ENCODE measurements around the gene CDC42BPA. TPM values are rescaled to one million over a fixed set of nuclear protein-coding genes. Genes with fewer than 3 reads are reported as not detected.

The CDC42BPA gene
- total RNA-seq, 1 experiment from 2014 or later, result 102 TPM

DNA sequence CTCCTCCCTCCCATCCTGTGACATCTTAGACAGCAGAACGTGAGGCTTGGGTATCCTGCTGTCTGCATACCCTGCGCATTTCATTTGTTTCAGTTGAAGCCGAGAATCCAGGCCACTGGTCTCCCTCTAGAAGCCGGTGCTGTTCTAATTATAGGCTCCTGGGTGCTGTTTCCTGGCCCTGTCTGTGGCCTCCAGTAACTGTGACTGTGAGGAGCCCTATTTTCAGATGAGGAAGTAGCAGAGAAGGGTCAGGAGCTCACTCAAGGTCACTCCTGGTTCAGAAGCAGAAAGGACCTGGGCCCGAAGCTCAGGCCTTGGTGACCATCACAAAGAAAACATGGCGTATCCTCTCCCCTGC lies 354.2 kb downstream of the CDC42BPA start:
- TF ChIP-seq, protein P1, sequence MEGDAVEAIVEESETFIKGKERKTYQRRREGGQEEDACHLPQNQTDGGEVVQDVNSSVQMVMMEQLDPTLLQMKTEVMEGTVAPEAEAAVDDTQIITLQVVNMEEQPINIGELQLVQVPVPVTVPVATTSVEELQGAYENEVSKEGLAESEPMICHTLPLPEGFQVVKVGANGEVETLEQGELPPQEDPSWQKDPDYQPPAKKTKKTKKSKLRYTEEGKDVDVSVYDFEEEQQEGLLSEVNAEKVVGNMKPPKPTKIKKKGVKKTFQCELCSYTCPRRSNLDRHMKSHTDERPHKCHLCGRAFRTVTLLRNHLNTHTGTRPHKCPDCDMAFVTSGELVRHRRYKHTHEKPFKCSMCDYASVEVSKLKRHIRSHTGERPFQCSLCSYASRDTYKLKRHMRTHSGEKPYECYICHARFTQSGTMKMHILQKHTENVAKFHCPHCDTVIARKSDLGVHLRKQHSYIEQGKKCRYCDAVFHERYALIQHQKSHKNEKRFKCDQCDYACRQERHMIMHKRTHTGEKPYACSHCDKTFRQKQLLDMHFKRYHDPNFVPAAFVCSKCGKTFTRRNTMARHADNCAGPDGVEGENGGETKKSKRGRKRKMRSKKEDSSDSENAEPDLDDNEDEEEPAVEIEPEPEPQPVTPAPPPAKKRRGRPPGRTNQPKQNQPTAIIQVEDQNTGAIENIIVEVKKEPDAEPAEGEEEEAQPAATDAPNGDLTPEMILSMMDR (IDR thresholded peaks at IDR 0.05; ENCODE audit: unreplicated experiment), result no peak
- no TSS peak for BruUV-seq (replicated peaks)
- ChIA-PET POLR2A (interaction anchor here (0.6 to 1.7 kb wide), 2 partner anchors 24 to 506 kb away, joined by 3 to 4 read pairs; partner anchors contain the start of gene COQ8A), CTCF (interaction anchor here (1.0 kb wide), 1 partner anchor 18 kb away, joined by 3 read pairs; no protein-coding TSS in a partner anchor)
- DNase-seq (ENCODE audit: unreplicated experiment), result no peak
- Mint-ChIP-seq H3K36me3 (ENCODE audit: insufficient read depth, unreplicated experiment) (peaks cover 42% of the 10 kb centered on the region), H3K4me3 (ENCODE audit: unreplicated experiment) (no peak overlapping the region), H3K9me3 (ENCODE audit: unreplicated experiment) (no peaks in the 10 kb centered on the region), H3K27ac (ENCODE audit: low read depth, unreplicated experiment) (no peak overlapping the region), H3K4me1 (ENCODE audit: insufficient read depth, unreplicated experiment) (peaks cover 10% of the 10 kb centered on the region), H3K27me3 (ENCODE audit: insufficient read depth, unreplicated experiment) (no peaks in the 10 kb centered on the region)
- intact Hi-C loops (cut with micrococcal nuclease), result no loop called here

DNA sequence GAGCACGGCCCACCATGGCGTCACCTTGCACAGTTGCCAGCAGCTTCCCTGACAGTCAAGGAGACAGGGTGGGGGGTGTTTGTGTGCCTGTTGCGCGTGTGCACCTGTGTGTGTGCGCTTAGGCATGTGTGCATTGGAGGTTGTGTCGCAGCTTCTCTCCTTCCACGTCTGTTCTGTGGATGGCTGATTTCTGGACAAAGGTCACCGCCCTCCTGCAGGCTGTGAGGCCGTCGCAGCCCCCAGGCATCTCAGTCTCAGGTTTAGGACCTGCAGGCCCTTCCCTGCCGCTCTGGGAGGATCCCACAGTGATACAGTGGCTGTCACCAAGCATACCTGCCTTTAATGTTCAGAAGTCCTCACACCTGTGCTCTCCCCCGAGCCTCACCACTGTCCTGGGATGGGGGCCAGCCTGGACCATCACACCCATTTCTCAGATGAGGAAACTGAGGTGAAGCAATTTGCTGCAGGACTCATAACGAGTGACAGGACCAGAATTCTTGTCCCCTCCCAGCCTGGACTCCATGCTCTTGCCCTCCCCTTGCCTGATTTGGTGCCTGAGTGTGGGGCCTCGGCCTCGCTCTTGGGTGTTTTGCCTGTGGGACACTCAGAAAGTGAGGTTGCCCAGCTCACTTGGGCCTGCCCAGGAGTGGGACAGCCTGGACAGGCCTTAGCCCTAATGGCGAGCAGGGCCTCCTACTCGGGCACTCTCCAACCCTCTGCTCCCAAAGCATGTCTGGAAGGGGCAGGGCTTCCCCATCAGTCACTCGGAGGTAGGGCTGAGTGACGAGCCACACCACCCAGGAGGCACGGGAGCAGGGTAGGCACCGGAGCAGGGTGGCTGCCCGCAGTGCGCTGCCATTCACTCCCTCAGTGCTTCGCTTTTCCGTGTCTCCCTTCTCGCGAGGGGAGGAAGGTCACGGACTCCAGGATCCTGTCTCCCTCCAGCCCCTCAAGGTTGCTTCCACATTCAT lies 355.6 kb downstream of the CDC42BPA start:
- peaks cover 7% of the 10 kb centered on the region for H3K4me1 Mint-ChIP-seq (ENCODE audit: insufficient read depth, unreplicated experiment)
- no peaks in the 10 kb centered on the region for H3K27me3 Mint-ChIP-seq (ENCODE audit: insufficient read depth, unreplicated experiment)
- peaks cover 33% of the 10 kb centered on the region for H3K36me3 Mint-ChIP-seq (ENCODE audit: insufficient read depth, unreplicated experiment)
- ChIA-PET POLR2A (no interaction called here), CTCF (interaction anchor here (0.6 kb wide), 1 partner anchor 879 kb away, joined by 3 read pairs; no protein-coding TSS in a partner anchor)
- TF ChIP-seq, protein P1 (IDR thresholded peaks at IDR 0.05; ENCODE audit: unreplicated experiment), result no peak
- H3K27ac Mint-ChIP-seq (ENCODE audit: low read depth, unreplicated experiment), result no peak overlapping the region
- no TSS peak for BruUV-seq (replicated peaks)
- H3K9me3 Mint-ChIP-seq (ENCODE audit: unreplicated experiment), result no peaks in the 10 kb centered on the region
- H3K4me3 Mint-ChIP-seq (ENCODE audit: unreplicated experiment), result no peak overlapping the region
- intact Hi-C loops (cut with micrococcal nuclease), result no loop called here
- no peak for DNase-seq (ENCODE audit: unreplicated experiment)

DNA sequence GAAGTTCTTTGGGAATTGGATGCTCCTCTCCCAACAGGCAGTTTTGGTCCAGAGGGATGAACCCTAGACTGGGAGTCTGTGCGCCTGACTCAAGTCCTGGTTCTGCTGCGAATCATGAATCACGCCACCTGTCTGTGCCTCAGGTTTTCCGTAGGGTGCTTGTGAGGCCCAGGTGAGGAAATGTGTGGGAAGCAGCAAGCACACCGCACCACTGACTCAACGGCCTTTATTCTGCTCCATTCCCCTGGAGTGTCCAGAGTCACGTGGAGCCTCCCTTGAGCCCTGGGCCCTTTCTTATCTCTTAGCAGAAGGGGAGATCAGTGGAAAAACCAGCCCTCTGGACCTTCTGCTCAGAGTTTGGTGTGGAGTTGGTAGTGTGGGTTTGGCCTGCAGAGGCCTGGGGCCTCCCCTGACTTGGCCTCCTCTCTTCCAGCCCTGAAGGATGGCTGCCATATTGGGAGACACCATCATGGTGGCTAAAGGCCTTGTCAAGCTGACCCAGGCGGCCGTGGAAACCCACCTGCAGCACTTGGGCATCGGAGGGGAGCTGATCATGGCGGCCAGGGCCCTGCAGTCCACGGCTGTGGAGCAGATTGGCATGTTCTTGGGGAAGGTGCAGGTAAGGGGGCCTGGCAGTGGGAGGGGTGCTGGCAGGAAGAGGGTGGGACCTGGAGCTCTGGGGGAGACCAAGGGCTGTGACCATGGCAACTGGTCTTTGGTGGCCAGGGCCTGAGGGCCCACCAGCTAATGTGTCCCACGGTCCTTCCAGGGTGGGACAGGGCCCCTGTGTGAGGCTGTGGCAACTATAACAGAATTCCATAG lies 357.1 kb downstream of the CDC42BPA start:
- intact Hi-C loops (cut with micrococcal nuclease), result no loop called here
- TF ChIP-seq, protein P1 (IDR thresholded peaks at IDR 0.05; ENCODE audit: unreplicated experiment), result no peak
- Mint-ChIP-seq H3K27ac (ENCODE audit: low read depth, unreplicated experiment) (no peak overlapping the region), H3K27me3 (ENCODE audit: insufficient read depth, unreplicated experiment) (no peaks in the 10 kb centered on the region), H3K4me1 (ENCODE audit: insufficient read depth, unreplicated experiment) (no peaks in the 10 kb centered on the region), H3K9me3 (ENCODE audit: unreplicated experiment) (peaks cover 10% of the 10 kb centered on the region), H3K36me3 (ENCODE audit: insufficient read depth, unreplicated experiment) (peaks cover 24% of the 10 kb centered on the region), H3K4me3 (ENCODE audit: unreplicated experiment) (no peak overlapping the region)
- no peak for DNase-seq (ENCODE audit: unreplicated experiment)
- BruUV-seq (replicated peaks), result no TSS peak
- POLR2A ChIA-PET, result interaction anchor here (0.5 kb wide), 1 partner anchor 47 kb away, joined by 5 read pairs; no protein-coding TSS in a partner anchor
- CTCF ChIA-PET, result interaction anchor here (0.5 kb wide), 1 partner anchor 72 kb away, joined by 3 read pairs; no protein-coding TSS in a partner anchor

DNA sequence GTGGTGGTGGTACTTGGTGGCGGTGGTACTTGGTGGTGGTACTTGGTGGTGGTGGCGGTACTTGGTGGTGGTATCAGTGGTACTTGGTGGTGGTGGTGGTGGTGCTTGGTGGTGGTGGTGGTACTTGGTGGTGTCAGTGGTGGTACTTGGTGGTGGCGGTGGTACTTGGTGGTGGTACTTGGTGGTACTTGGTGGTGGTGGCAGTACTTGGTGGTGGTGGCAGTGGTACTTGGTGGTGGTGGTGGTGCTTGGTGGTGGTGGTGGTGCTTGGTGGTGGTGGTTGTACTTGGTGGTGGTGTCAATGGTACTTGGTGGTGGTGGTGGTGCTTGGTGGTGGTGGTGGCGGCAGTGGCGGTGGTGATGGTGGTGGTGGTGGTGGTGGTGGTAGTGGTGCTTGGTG lies 358.0 kb downstream of the CDC42BPA start:
- BruUV-seq (replicated peaks), result no TSS peak
- Mint-ChIP-seq H3K27ac (ENCODE audit: low read depth, unreplicated experiment) (no peak overlapping the region), H3K36me3 (ENCODE audit: insufficient read depth, unreplicated experiment) (peaks cover 18% of the 10 kb centered on the region), H3K9me3 (ENCODE audit: unreplicated experiment) (peaks cover 14% of the 10 kb centered on the region), H3K4me3 (ENCODE audit: unreplicated experiment) (no peak overlapping the region), H3K27me3 (ENCODE audit: insufficient read depth, unreplicated experiment) (no peaks in the 10 kb centered on the region), H3K4me1 (ENCODE audit: insufficient read depth, unreplicated experiment) (no peaks in the 10 kb centered on the region)
- ChIA-PET POLR2A (no interaction called here), CTCF (no interaction called here)
- no peak for DNase-seq (ENCODE audit: unreplicated experiment)
- TF ChIP-seq, protein P1 (IDR thresholded peaks at IDR 0.05; ENCODE audit: unreplicated experiment), result no peak
- intact Hi-C loops (cut with micrococcal nuclease), result no loop called here
